Ovary (tissue), 3 donors: ENCODE measurements around the gene ADCY9.

Experiments used
- EP300 ChIP-seq: sonication (generic); formaldehyde crosslinking; IDR thresholded peaks from one replicate; pipeline ENCODE4 v1.6.1; 2017; ENCODE audit warnings: antibody characterized with exemption
- TF ChIP-seq, protein P1 (sequence below), 3 donors: fragments of 450-650 bp in 2 of 3; fragments of 200-600 bp in 1 of 3; IDR thresholded peaks; one replicate each; pipeline versions ENCODE4 v1.5.1 to v1.8.0; 2016 to 2022; ENCODE audit warnings: antibody characterized with exemption in 3 of 3, mild to moderate bottlenecking in 1 of 3
- donor health status: DM: no; HTN: no; CAD: no.

DNA sequence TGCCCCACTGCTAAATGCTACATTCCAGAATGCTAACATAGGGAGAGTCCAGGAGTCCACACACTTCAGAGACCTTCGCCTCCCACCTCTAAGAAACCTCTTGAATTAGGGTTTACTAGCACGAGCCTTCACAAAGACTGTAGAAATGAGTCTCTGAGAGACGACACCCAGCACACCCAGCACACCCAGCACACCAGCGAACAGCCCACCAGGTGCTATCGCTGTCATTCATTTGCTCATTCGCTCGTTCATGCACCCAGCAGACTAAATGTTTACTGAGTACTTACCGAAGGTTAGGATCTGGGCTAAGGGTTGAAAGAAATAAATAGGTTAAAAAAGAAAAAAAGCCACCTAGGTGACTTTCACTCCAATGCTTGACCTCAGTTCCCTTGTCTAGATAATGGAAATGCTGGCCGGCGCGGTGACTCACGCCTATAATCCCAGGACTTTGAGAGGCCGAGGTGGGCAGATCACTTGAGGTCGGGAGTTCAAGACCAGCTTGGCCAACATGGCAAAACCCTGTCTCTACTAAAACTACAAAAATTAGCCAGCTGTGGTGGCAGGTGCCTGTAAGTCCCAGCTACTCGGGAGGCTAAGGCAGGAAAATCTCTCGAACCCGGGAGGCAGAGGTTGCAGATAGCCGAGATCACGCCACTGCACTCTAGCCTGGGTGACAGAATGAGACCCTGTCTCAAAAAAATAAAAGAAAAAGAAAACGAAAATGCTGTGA, 100.8 kb downstream of the ADCY9 start:
- TF ChIP-seq, protein P1, sequence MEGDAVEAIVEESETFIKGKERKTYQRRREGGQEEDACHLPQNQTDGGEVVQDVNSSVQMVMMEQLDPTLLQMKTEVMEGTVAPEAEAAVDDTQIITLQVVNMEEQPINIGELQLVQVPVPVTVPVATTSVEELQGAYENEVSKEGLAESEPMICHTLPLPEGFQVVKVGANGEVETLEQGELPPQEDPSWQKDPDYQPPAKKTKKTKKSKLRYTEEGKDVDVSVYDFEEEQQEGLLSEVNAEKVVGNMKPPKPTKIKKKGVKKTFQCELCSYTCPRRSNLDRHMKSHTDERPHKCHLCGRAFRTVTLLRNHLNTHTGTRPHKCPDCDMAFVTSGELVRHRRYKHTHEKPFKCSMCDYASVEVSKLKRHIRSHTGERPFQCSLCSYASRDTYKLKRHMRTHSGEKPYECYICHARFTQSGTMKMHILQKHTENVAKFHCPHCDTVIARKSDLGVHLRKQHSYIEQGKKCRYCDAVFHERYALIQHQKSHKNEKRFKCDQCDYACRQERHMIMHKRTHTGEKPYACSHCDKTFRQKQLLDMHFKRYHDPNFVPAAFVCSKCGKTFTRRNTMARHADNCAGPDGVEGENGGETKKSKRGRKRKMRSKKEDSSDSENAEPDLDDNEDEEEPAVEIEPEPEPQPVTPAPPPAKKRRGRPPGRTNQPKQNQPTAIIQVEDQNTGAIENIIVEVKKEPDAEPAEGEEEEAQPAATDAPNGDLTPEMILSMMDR (IDR thresholded peaks at IDR 0.05) = no peak
- TF ChIP-seq EP300 = no peak
